Measurements from ENCODE around the gene LRIT2.

The LRIT2 gene

DNA sequence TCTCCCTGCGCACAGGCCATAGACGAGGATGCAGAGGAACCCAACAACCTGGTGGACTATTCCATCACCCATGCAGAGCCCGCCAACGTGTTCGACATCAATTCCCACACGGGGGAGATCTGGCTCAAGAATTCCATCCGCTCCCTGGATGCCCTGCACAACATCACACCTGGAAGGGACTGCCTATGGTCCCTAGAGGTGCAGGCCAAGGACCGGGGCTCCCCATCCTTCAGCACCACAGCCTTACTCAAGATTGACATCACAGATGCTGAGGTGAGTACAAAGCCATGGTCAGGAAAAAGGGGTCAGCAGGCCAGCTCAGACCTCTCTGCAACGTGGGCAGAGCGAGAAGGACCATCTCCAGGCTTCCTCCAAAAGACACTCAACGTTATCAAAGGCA lies 12.3 kb downstream of the LRIT2 start:
- TF ChIP-seq CTCF (conservative IDR thresholded peaks at IDR 0.05; ENCODE audit: low read depth) = no peak
- ChIA-PET POLR2A (ENCODE audit: low non-redundant PET) (no interaction called here), CTCF (no interaction called here)
- DNase-seq (ENCODE audit: low spot score) = no peak
- H3K27ac ChIP-seq = no peak overlapping the region

GRCh38 chr10:84212014-84212413 lies 13.3 kb downstream of the LRIT2 start:
- TF ChIP-seq CTCF (conservative IDR thresholded peaks at IDR 0.05; ENCODE audit: low read depth) = no peak
- DNase-seq (ENCODE audit: low spot score) = no peak
- ChIA-PET CTCF (no interaction called here), POLR2A (ENCODE audit: low non-redundant PET) (no interaction called here)
- H3K27ac ChIP-seq = no peak overlapping the region

- H3K27ac ChIP-seq = no peak overlapping the region
- CTCF ChIA-PET = no interaction called here
- no peak for DNase-seq (ENCODE audit: low spot score)
- POLR2A ChIA-PET (ENCODE audit: low non-redundant PET) = no interaction called here
- TF ChIP-seq CTCF (conservative IDR thresholded peaks at IDR 0.05; ENCODE audit: low read depth) = no peak
These were observed 13.8 kb downstream of the LRIT2 start for GRCh38 chr10:84211566-84211965.

DNA sequence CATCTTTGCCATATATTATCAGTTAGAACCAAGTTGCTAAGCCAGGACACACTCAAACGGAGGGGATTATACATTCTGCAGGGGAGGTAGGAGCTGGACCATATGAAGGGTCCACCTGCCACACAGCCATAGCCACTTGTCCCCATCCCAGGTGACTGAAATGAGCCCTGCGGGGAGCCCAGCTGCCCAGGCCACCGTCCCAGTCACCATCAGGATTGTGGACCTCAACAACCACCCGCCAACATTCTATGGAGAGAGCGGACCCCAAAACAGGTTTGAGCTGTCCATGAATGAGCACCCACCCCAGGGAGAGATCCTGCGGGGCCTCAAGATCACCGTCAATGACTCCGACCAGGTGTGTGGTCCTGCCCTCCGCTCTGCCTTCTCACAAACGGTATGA lies 17.3 kb downstream of the LRIT2 start:
- POLR2A ChIA-PET (ENCODE audit: low non-redundant PET) = no interaction called here
- CTCF ChIA-PET = interaction anchor here (0.6 kb wide), 1 partner anchor 60 kb away, joined by 3 read pairs; no protein-coding TSS in a partner anchor
- no peak overlapping the region for H3K27ac ChIP-seq
- no peak for TF ChIP-seq CTCF (conservative IDR thresholded peaks at IDR 0.05; ENCODE audit: low read depth)
- DNase-seq (ENCODE audit: low spot score) = no peak

GRCh38 chr10:84205853-84206525 lies 19.4 kb downstream of the LRIT2 start:
- peak; percentile 54; the same call in 1 of the 2 replicates for TF ChIP-seq CTCF (conservative IDR thresholded peaks at IDR 0.05; ENCODE audit: low read depth)
- no peak overlapping the region for H3K27ac ChIP-seq
- no peak for DNase-seq (ENCODE audit: low spot score)
- ChIA-PET CTCF (interaction anchor here (0.6 to 2.1 kb wide), 5 partner anchors 47 to 64 kb away, joined by 3 to 11 read pairs (median 4); no protein-coding TSS in a partner anchor), POLR2A (ENCODE audit: low non-redundant PET) (interaction anchor here (0.7 kb wide), 1 partner anchor 11 kb away, joined by 4 read pairs; no protein-coding TSS in a partner anchor)

GRCh38 chr10:84205049-84205852 lies 20.1 kb downstream of the LRIT2 start:
- no peak overlapping the region for H3K27ac ChIP-seq
- CTCF ChIA-PET = interaction anchor here (0.6 to 2.1 kb wide), 6 partner anchors 23 to 64 kb away, joined by 3 to 11 read pairs (median 4); partner anchors contain the start of gene LRIT1
- DNase-seq (ENCODE audit: low spot score) = peak; percentile 76
- POLR2A ChIA-PET (ENCODE audit: low non-redundant PET) = interaction anchor here (0.7 kb wide), 1 partner anchor 12 kb away, joined by 4 read pairs; no protein-coding TSS in a partner anchor
- peak; percentile 90 for TF ChIP-seq CTCF (conservative IDR thresholded peaks at IDR 0.05; ENCODE audit: low read depth)
